ENCODE results near the gene REXO5. TPM values are rescaled to one million over a fixed set of nuclear protein-coding genes. Genes with fewer than 3 reads are reported as not detected.

The REXO5 gene
- total RNA-seq, 1 experiment from 2014 or later = 6.7 TPM

DNA sequence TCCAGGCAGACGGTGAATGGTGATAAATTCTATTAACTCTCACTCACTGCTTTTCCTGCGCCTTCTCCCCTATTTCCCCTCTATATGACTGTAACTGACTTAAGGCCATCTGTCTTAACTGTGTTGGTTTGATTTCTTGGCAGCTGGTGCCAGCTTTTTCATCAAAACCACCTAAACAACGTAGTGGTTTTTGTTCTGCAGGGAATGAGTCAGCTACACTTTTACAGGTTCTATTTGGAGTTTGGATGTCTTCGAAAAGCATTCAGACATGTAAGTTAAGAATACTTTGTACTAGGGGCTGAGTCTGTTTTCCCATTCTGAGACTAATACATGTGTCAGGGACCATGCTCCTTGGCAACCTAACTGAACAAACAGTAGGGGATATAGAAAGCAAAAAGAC, 8.5 kb downstream of the REXO5 start:
- Histone ChIP-seq H2AK5ac (ENCODE audit: insufficient read length, low read length) (no peak overlapping the region), H3K14ac (ENCODE audit: insufficient read depth, low read length) (no peak overlapping the region), H3K27ac (ENCODE audit: insufficient read length, low read depth, low read length) (no peak overlapping the region), H2BK120ac (ENCODE audit: low read depth, low read length, poor library complexity, severe bottlenecking) (no peak overlapping the region), H3K27me3 (ENCODE audit: insufficient read depth, low read length) (no peaks in the 10 kb centered on the region), H3K4me2 (ENCODE audit: insufficient read depth, insufficient read length, low read length) (no peak overlapping the region), H3K56ac (ENCODE audit: insufficient read length, low read depth, low read length) (no peak overlapping the region), H2BK5ac (ENCODE audit: insufficient read length, low read length) (no peak overlapping the region), H2BK15ac (ENCODE audit: low read depth, low read length) (no peak overlapping the region), H2BK20ac (ENCODE audit: low read depth, low read length, poor library complexity, severe bottlenecking) (no peak overlapping the region), H3K9ac (ENCODE audit: extremely low read depth, insufficient read length, low read length) (no peak overlapping the region), H4K20me1 (ENCODE audit: control insufficient read depth, insufficient read depth, insufficient read length) (no peaks in the 10 kb centered on the region), H2AFZ (ENCODE audit: low read length) (no peak overlapping the region), H3K9me3 (ENCODE audit: control insufficient read depth, low read depth, low read length) (no peaks in the 10 kb centered on the region), H3T11ph (ENCODE audit: low read length) (no peak overlapping the region), H4K5ac (ENCODE audit: insufficient read length, low read depth, low read length) (no peak overlapping the region), H2BK12ac (ENCODE audit: insufficient read length, low read depth, low read length) (no peak overlapping the region), H3K23ac (ENCODE audit: insufficient read length, low read depth, low read length) (no peak overlapping the region), H3K4me1 (ENCODE audit: insufficient read depth, low read length) (no peaks in the 10 kb centered on the region), H3K18ac (ENCODE audit: insufficient read length, low read depth, low read length) (no peak overlapping the region), H3K4ac (ENCODE audit: low read depth, low read length) (no peak overlapping the region), H3K79me2 (ENCODE audit: insufficient read depth, low read length) (no peaks in the 10 kb centered on the region), H3K23me2 (ENCODE audit: insufficient read length, low read depth, low read length, poor library complexity, severe bottlenecking) (no peaks in the 10 kb centered on the region), H3K79me1 (ENCODE audit: insufficient read depth, low read depth, low read length, poor library complexity, severe bottlenecking) (no peaks in the 10 kb centered on the region), H4K8ac (replicated peaks; ENCODE audit: insufficient read length, low read depth, low read length) (no peak overlapping the region), H4K91ac (ENCODE audit: insufficient read length, low read depth, low read length) (no peak overlapping the region)
- DNase-seq = no peak
- H3K27ac Mint-ChIP-seq = no peak overlapping the region
- WGBS (ENCODE audit: extremely low coverage, insufficient read length, low lambda C conversion rate) = no CpG with 5 or more reads among the region's 4 CpGs
- no peaks in the 10 kb centered on the region for H3K4me1 Mint-ChIP-seq
- no peak overlapping the region for H3K4me3 Mint-ChIP-seq
- H3K36me3 Mint-ChIP-seq (ENCODE audit: insufficient read depth in 1 of 3, low read depth in 3 of 3) = peaks cover 5 to 39% (median 27%) of the 10 kb centered on the region in 3 experiments; a peak in 6 of 7 replicates
- no peaks in the 10 kb centered on the region for H3K27me3 Mint-ChIP-seq (ENCODE audit: low read depth)
- H3K9me3 Mint-ChIP-seq = no peaks in the 10 kb centered on the region
- TF ChIP-seq, protein P1, sequence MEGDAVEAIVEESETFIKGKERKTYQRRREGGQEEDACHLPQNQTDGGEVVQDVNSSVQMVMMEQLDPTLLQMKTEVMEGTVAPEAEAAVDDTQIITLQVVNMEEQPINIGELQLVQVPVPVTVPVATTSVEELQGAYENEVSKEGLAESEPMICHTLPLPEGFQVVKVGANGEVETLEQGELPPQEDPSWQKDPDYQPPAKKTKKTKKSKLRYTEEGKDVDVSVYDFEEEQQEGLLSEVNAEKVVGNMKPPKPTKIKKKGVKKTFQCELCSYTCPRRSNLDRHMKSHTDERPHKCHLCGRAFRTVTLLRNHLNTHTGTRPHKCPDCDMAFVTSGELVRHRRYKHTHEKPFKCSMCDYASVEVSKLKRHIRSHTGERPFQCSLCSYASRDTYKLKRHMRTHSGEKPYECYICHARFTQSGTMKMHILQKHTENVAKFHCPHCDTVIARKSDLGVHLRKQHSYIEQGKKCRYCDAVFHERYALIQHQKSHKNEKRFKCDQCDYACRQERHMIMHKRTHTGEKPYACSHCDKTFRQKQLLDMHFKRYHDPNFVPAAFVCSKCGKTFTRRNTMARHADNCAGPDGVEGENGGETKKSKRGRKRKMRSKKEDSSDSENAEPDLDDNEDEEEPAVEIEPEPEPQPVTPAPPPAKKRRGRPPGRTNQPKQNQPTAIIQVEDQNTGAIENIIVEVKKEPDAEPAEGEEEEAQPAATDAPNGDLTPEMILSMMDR (conservative IDR thresholded peaks at IDR 0.05) = no peak

Data from H9 (cell line).